ENCODE data around the gene MPP2. TPM values are rescaled to one million over a fixed set of nuclear protein-coding genes. Genes with fewer than 3 reads are reported as not detected.

The MPP2 gene
- total and polyA plus RNA-seq, 3 donors from 2014 or later: 25.1 to 31.4 (median 25.8) TPM

- H3K27me3 ChIP-seq: no peaks in the 10 kb centered on the region
- no peak for TF ChIP-seq POLR2A (IDR thresholded peaks at IDR 0.05)
- TF ChIP-seq, protein P1, sequence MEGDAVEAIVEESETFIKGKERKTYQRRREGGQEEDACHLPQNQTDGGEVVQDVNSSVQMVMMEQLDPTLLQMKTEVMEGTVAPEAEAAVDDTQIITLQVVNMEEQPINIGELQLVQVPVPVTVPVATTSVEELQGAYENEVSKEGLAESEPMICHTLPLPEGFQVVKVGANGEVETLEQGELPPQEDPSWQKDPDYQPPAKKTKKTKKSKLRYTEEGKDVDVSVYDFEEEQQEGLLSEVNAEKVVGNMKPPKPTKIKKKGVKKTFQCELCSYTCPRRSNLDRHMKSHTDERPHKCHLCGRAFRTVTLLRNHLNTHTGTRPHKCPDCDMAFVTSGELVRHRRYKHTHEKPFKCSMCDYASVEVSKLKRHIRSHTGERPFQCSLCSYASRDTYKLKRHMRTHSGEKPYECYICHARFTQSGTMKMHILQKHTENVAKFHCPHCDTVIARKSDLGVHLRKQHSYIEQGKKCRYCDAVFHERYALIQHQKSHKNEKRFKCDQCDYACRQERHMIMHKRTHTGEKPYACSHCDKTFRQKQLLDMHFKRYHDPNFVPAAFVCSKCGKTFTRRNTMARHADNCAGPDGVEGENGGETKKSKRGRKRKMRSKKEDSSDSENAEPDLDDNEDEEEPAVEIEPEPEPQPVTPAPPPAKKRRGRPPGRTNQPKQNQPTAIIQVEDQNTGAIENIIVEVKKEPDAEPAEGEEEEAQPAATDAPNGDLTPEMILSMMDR (IDR thresholded peaks at IDR 0.05): no peak
- intact Hi-C loops (cut with DNase I; ENCODE audit: low total_unique reads): no loop called here
- no peak overlapping the region for H3K4me3 ChIP-seq
- no peaks in the 10 kb centered on the region for H3K9me3 ChIP-seq
- no peak for DNase-seq
- H3K27ac ChIP-seq: no peak overlapping the region
- H3K36me3 ChIP-seq (ENCODE audit: low read depth, missing control alignments): no peaks in the 10 kb centered on the region
- 92 to 98% methylated on average over 8 of the region's 8 CpGs for WGBS, 2 donors
- H3K4me1 ChIP-seq: peaks cover 21% of the 10 kb centered on the region
These were observed 54.8 kb downstream of the MPP2 start for GRCh38 chr17:43852571-43852970.

- intact Hi-C loops (cut with DNase I; ENCODE audit: low total_unique reads): no loop called here
- H3K9me3 ChIP-seq: no peaks in the 10 kb centered on the region
- WGBS, 2 donors: 93 to 94% methylated on average over 6 to 8 of the region's 8 CpGs
- H3K27ac ChIP-seq: no peak overlapping the region
- TF ChIP-seq POLR2A (IDR thresholded peaks at IDR 0.05): no peak
- TF ChIP-seq, protein P1 (IDR thresholded peaks at IDR 0.05): no peak
- no peak overlapping the region for H3K4me3 ChIP-seq
- no peaks in the 10 kb centered on the region for H3K36me3 ChIP-seq (ENCODE audit: low read depth, missing control alignments)
- DNase-seq: no peak
- H3K27me3 ChIP-seq: no peaks in the 10 kb centered on the region
- peaks cover 31% of the 10 kb centered on the region for H3K4me1 ChIP-seq
These were observed 58.2 kb downstream of the MPP2 start for GRCh38 chr17:43849116-43849515.

- Histone ChIP-seq H3K9me3 (no peaks in the 10 kb centered on the region), H3K36me3 (ENCODE audit: low read depth, missing control alignments) (no peaks in the 10 kb centered on the region), H3K27ac (peak overlapping the region; percentile 9 to 63), H3K27me3 (no peaks in the 10 kb centered on the region), H3K4me1 (peaks cover 26% of the 10 kb centered on the region), H3K4me3 (no peak overlapping the region)
- WGBS, 2 donors: 78 to 81% methylated on average over 10 of the region's 10 CpGs
- TF ChIP-seq POLR2A (IDR thresholded peaks at IDR 0.05): no peak
- TF ChIP-seq, protein P1 (IDR thresholded peaks at IDR 0.05): no peak
- DNase-seq: no peak
- intact Hi-C loops (cut with DNase I; ENCODE audit: low total_unique reads): no loop called here
These were observed 58.7 kb downstream of the MPP2 start for GRCh38 chr17:43848601-43849000.

DNA sequence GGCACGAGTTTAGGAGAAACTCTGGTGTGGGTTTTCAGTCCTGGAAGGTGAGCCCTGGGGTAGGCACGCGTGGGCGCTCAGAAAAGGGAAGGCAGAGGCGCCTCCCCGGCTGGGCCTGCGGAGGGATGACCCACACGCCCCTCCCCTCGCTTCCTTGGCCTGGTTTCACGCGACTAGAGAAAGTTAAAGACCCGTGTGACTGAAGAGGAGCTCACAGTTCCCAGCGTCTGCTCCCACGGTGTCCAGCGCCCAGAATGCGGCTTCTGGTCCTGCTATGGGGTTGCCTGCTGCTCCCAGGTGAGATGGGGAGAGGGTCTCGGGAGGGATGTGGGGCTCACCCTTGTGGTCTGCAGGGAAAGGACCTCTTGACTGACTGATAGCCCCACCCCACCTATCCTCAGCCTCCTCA is 60.4 kb downstream of the MPP2 start, which contains the start of gene CD300LG:
Gene CD300LG, plus strand, starts transcription at position 214 of the 409 bp plus-strand sequence. Its CDS starts 41 bp downstream, at position 255.
- Histone ChIP-seq H3K36me3 (ENCODE audit: low read depth, missing control alignments) (no peaks in the 10 kb centered on the region), H3K4me3 (peak within 1 kb of the TSS; percentile 38 to 56), H3K9me3 (no peaks in the 10 kb centered on the region), H3K4me1 (peaks cover 26% of the 10 kb centered on the region), H3K27ac (peak within 1 kb of the TSS; percentile 77 to 81), H3K27me3 (no peaks in the 10 kb centered on the region)
- peak; percentile 80 for DNase-seq
- 7 to 13% methylated on average over 4 to 17 of the region's 17 CpGs for WGBS, 2 donors
- intact Hi-C loops (cut with DNase I; ENCODE audit: low total_unique reads): no loop called here
- TF ChIP-seq, protein P1 (IDR thresholded peaks at IDR 0.05): no peak
- no peak for TF ChIP-seq POLR2A (IDR thresholded peaks at IDR 0.05)

DNA sequence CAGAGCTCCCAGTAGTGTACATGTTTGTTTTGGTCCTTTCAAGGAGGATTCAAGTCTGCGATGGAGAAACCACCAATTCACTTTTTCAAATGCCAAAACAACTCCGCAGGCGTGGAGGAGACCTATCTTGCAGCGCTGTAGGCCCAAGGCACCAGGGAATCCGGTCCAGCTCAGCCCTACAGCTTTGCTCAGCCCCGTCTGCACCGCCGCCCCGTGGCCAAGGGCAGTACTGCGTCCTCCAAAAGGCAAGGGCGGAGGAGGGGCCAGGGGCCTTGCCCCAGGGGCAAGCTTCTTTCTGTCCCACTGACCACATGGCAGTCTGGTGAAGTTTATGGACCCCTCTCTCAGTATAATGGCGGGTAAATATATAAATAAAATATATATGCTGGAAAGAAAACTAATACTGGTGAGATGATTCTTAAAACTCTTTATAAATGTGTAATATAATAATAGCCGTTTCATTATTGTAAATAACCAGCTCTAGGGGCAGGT is 61.1 kb downstream of the MPP2 start:
- Histone ChIP-seq H3K4me3 (peak overlapping the region in 1 of 2 donors; percentile 56), H3K36me3 (ENCODE audit: low read depth, missing control alignments) (no peaks in the 10 kb centered on the region), H3K27me3 (no peaks in the 10 kb centered on the region), H3K4me1 (peaks cover 30% of the 10 kb centered on the region), H3K9me3 (no peaks in the 10 kb centered on the region), H3K27ac (peak overlapping the region; percentile 77 to 81)
- DNase-seq: peak; percentile 93
- intact Hi-C loops (cut with DNase I; ENCODE audit: low total_unique reads): no loop called here
- 11 to 25% methylated on average over 10 to 13 of the region's 13 CpGs for WGBS, 2 donors
- TF ChIP-seq POLR2A (IDR thresholded peaks at IDR 0.05): no peak
- TF ChIP-seq, protein P1 (IDR thresholded peaks at IDR 0.05): peak; percentile 89 to 97 (median 91)

Data from testis (tissue), 3 donors.